ENCODE data around the gene PYROXD2.
"Not testable (repeated sequence)": the region's sequence is repeated elsewhere in the genome, so short reads cannot be mapped to it uniquely, and the experiment has no call there.

Gene PYROXD2

GRCh38 chr10:98354491-98354890, 60.5 kb downstream of the PYROXD2 start:
- TF ChIP-seq CTCF (conservative IDR thresholded peaks at IDR 0.05; ENCODE audit: low read depth, low read length): no peak
- H3K4me3 ChIP-seq (ENCODE audit: low read depth, low read length): no peak overlapping the region
- no peak for DNase-seq (ENCODE audit: low read depth)

- no peak for TF ChIP-seq CTCF (conservative IDR thresholded peaks at IDR 0.05; ENCODE audit: low read depth, low read length)
- H3K4me3 ChIP-seq (ENCODE audit: low read depth, low read length): no peak overlapping the region
- DNase-seq (ENCODE audit: low read depth): no peak
Measured at GRCh38 chr10:98353170-98353569, 61.8 kb downstream of the PYROXD2 start.

- H3K4me3 ChIP-seq (ENCODE audit: low read depth, low read length): no peak overlapping the region
- no peak for TF ChIP-seq CTCF (conservative IDR thresholded peaks at IDR 0.05; ENCODE audit: low read depth, low read length)
- DNase-seq (ENCODE audit: low read depth): no peak
Measured at GRCh38 chr10:98351831-98352402, 63.1 kb downstream of the PYROXD2 start.

- no peak overlapping the region for H3K4me3 ChIP-seq (ENCODE audit: low read depth, low read length)
- peak; percentile 100 for DNase-seq (ENCODE audit: low read depth)
- TF ChIP-seq CTCF (conservative IDR thresholded peaks at IDR 0.05; ENCODE audit: low read depth, low read length): peak; percentile 25
Measured at GRCh38 chr10:98349508-98349922, 65.5 kb downstream of the PYROXD2 start.

- no peak for TF ChIP-seq CTCF (conservative IDR thresholded peaks at IDR 0.05; ENCODE audit: low read depth, low read length)
- DNase-seq (ENCODE audit: low read depth): no peak
- H3K4me3 ChIP-seq (ENCODE audit: low read depth, low read length): no peak overlapping the region
Measured at GRCh38 chr10:98346847-98347246, 68.1 kb downstream of the PYROXD2 start.

- peak; percentile 87 for DNase-seq (ENCODE audit: low read depth)
- H3K4me3 ChIP-seq (ENCODE audit: low read depth, low read length): no peak overlapping the region
- TF ChIP-seq CTCF (conservative IDR thresholded peaks at IDR 0.05; ENCODE audit: low read depth, low read length): no peak
Measured at GRCh38 chr10:98344589-98345038, 70.4 kb downstream of the PYROXD2 start.

GRCh38 chr10:98341701-98342100, 73.3 kb downstream of the PYROXD2 start:
- not testable (repeated sequence) for DNase-seq (ENCODE audit: low read depth); H3K4me3 ChIP-seq (ENCODE audit: low read depth, low read length)

All from choroid plexus epithelial cell (primary cell).